IMR-90 (cell line): ENCODE data around the gene TMEM107. TPM values are rescaled to one million over a fixed set of nuclear protein-coding genes. Genes with fewer than 3 reads are reported as not detected.

Source experiments
- ATAC-seq: fragments of 200-7000 bp; cut with Tn5 transposase; 2 replicates; pipeline ENCODE4 v1.9.1; 2020; ENCODE audit warnings: low read depth, mild to moderate bottlenecking, moderate library complexity
- BruUV-seq: library from RNA; stranded (reverse); fragments of 400-500 nt; replicated peaks from 2 replicates; lab custom pipeline; 2021; lab: Mats Ljungman, UMichigan
- CTCF ChIA-PET: fragments of 300-600 bp; formaldehyde crosslinking; extraction: SDS; loops from one replicate; lab custom pipeline; 2021; ENCODE audit warnings: antibody characterized with exemption; lab: Yijun Ruan, JAX
- POLR2A ChIA-PET: fragments of 300-600 bp; sonication (Branson Sonifier 250); formaldehyde crosslinking; loops from one replicate; lab custom pipeline; 2022; ENCODE audit warnings: antibody characterized with exemption; ENCODE audit not compliant: unreplicated experiment; lab: Charles Lee
- DNase-seq: peaks from one replicate; pipeline ENCODE4 v3.0.0; 2013
- H2AFZ ChIP-seq: replicated peaks from 2 replicates; pipeline ENCODE3; 2013; ENCODE audit warnings: low read length, mild to moderate bottlenecking; ENCODE audit not compliant: poor library complexity
- H2AK5ac ChIP-seq: 2 replicates; pipeline ENCODE4 v1.6.1; 2013; ENCODE audit warnings: low read depth, low read length, inconsistent platforms
- H2AK9ac ChIP-seq: replicated peaks from 2 replicates; pipeline ENCODE3; 2013; ENCODE audit warnings: mild to moderate bottlenecking, low read depth, low read length, moderate library complexity; ENCODE audit not compliant: poor library complexity
- H2BK120ac ChIP-seq: 2 replicates; pipeline ENCODE4 v1.6.1; 2013; ENCODE audit warnings: low read depth, low read length, inconsistent platforms
- H2BK15ac ChIP-seq: 3 replicates; pipeline ENCODE4 v1.6.1; 2013; ENCODE audit warnings: low read depth, low read length, inconsistent platforms
- H2BK20ac ChIP-seq: 2 replicates; pipeline ENCODE4 v1.6.1; 2013; ENCODE audit warnings: low read depth, mild to moderate bottlenecking, inconsistent platforms, low read length, moderate library complexity
- H2BK5ac ChIP-seq: 2 replicates; pipeline ENCODE4 v1.6.1; 2013; ENCODE audit warnings: mild to moderate bottlenecking, low read depth, low read length, inconsistent platforms; ENCODE audit not compliant: poor library complexity, severe bottlenecking
- H3K14ac ChIP-seq: replicated peaks from 2 replicates; pipeline ENCODE4 v1.6.1; 2013; ENCODE audit warnings: low read depth, low read length, inconsistent platforms
- H3K18ac ChIP-seq: 2 replicates; pipeline ENCODE4 v1.6.1; 2013; ENCODE audit warnings: low read depth, low read length, control low read depth
- H3K23ac ChIP-seq: 2 replicates; pipeline ENCODE4 v1.6.1; 2013; ENCODE audit warnings: low read depth, low read length, inconsistent platforms
- H3K27ac ChIP-seq: 2 replicates; pipeline ENCODE4 v1.5.1; 2013; ENCODE audit warnings: mild to moderate bottlenecking, control low read depth, low read length; ENCODE audit not compliant: insufficient read depth
- H3K27me3 ChIP-seq: 2 replicates; pipeline ENCODE4 v1.6.1; 2013; ENCODE audit warnings: low read length; ENCODE audit not compliant: control insufficient read depth, insufficient read depth
- H3K36me3 ChIP-seq: 2 replicates; pipeline ENCODE4 v1.6.1; 2013; ENCODE audit warnings: low read length, mixed read lengths; ENCODE audit not compliant: control insufficient read depth, insufficient read depth
- H3K4ac ChIP-seq: 2 replicates; pipeline ENCODE4 v1.6.1; 2013; ENCODE audit warnings: low read depth, low read length, inconsistent platforms
- H3K4me1 ChIP-seq: 2 replicates; pipeline ENCODE4 v1.6.1; 2013; ENCODE audit warnings: low read length, mixed read lengths; ENCODE audit not compliant: control insufficient read depth, insufficient read depth
- H3K4me2 ChIP-seq: 2 replicates; pipeline ENCODE4 v1.6.1; 2013; ENCODE audit warnings: low read depth, mild to moderate bottlenecking, control low read depth, low read length, moderate library complexity
- H3K4me3 ChIP-seq: 2 replicates; pipeline ENCODE4 v1.5.1; 2013; ENCODE audit warnings: low read depth, mild to moderate bottlenecking, control low read depth, low read length, moderate library complexity; ENCODE audit not compliant: insufficient read depth
- H3K56ac ChIP-seq: 2 replicates; pipeline ENCODE4 v1.6.1; 2013; ENCODE audit warnings: low read length, inconsistent platforms; ENCODE audit not compliant: insufficient read depth; ENCODE audit errors: extremely low read depth
- H3K79me1 ChIP-seq, 2 experiments: 2 replicates each; pipeline ENCODE4 v1.6.1; 2013; ENCODE audit warnings: low read length in 2 of 2, inconsistent platforms in 1 of 2, low read depth in 1 of 2
- H3K9ac ChIP-seq: 2 replicates; pipeline ENCODE4 v1.6.1; 2013; ENCODE audit warnings: low read depth, low read length, control low read depth
- H3K9me1 ChIP-seq: 2 replicates; pipeline ENCODE4 v1.6.1; 2013; ENCODE audit warnings: low read length, inconsistent platforms; ENCODE audit not compliant: insufficient read depth
- H3K9me3 ChIP-seq: 2 replicates; pipeline ENCODE4 v1.6.1; 2013; ENCODE audit warnings: low read length; ENCODE audit not compliant: control insufficient read depth, insufficient read depth
- H4K20me1 ChIP-seq: 2 replicates; pipeline ENCODE4 v1.6.1; 2013; ENCODE audit warnings: low read length, inconsistent platforms; ENCODE audit not compliant: insufficient read depth
- H4K5ac ChIP-seq: 2 replicates; pipeline ENCODE4 v1.6.1; 2013; ENCODE audit warnings: mild to moderate bottlenecking, low read depth, low read length, control low read depth
- H4K8ac ChIP-seq, 2 experiments: 2 replicates each; pipeline ENCODE4 v1.6.1; 2013; ENCODE audit warnings: low read depth in 2 of 2, low read length in 2 of 2, control low read depth in 1 of 2, inconsistent platforms in 1 of 2
- H4K91ac ChIP-seq: 2 replicates; pipeline ENCODE4 v1.6.1; 2013; ENCODE audit warnings: low read depth, low read length, inconsistent platforms; ENCODE audit not compliant: insufficient read depth
- BHLHE40 ChIP-seq: fragments of 150-350 bp; IDR thresholded peaks from 2 replicates; pipeline ENCODE4 v1.6.1; 2016; ENCODE audit warnings: mild to moderate bottlenecking, low read depth, low read length
- FOS ChIP-seq: fragments of 150-350 bp; IDR thresholded peaks from 2 replicates; pipeline ENCODE4 v1.6.1; 2016; ENCODE audit warnings: low read depth, low read length
- MAFK ChIP-seq: IDR thresholded peaks from 2 replicates; pipeline ENCODE4 v1.6.1; 2012; ENCODE audit warnings: low read depth, low read length, improper control_type of control experiment
- MXI1 ChIP-seq: IDR thresholded peaks from 2 replicates; pipeline ENCODE4 v1.6.1; 2012; ENCODE audit warnings: low read depth, mild to moderate bottlenecking, low read length, moderate library complexity, borderline replicate concordance
- NFE2L2 ChIP-seq: fragments of 150-350 bp; IDR thresholded peaks from 2 replicates; pipeline ENCODE4 v1.6.1; 2016; ENCODE audit warnings: low read depth, mild to moderate bottlenecking, low read length
- RAD21 ChIP-seq: IDR thresholded peaks from 2 replicates; pipeline ENCODE4 v1.6.1; 2012; ENCODE audit warnings: low read length, improper control_type of control experiment
- RCOR1 ChIP-seq: IDR thresholded peaks from 2 replicates; pipeline ENCODE4 v1.6.1; 2012; ENCODE audit warnings: mild to moderate bottlenecking, low read length, improper control_type of control experiment; ENCODE audit not compliant: insufficient replicate concordance
- WGBS, 2 experiments: methylation state at CpG; one replicate each; pipeline versions ENCODE4 v1.1.5 to v1.1.7; 2013; ENCODE audit warnings: missing lambda C conversion rate in 2 of 2; ENCODE audit not compliant: insufficient read length in 1 of 2; ENCODE audit errors: extremely low coverage in 2 of 2; 5-methylcytosine and 5-hydroxymethylcytosine counted together
- dilution Hi-C: fragments of 300-500 bp; cut with HindIII; formaldehyde crosslinking; loops from one replicate; pipeline ENCODE4 v1.14.3; 2018; ENCODE audit warnings: low sequenced_read_pairs; ENCODE audit not compliant: unreplicated experiment
- in situ Hi-C: fragments of 300-500 bp; cut with MboI; formaldehyde crosslinking; loops from 3 replicates; pipeline ENCODE4 v1.14.3; 2019; ENCODE audit warnings: low sequenced_read_pairs, inconsistent platforms, mixed read lengths
- intact Hi-C: fragments of 100-400 bp; cut with micrococcal nuclease; formaldehyde crosslinking; loops from 2 replicates; pipeline ENCODE4 v1.10.0; 2022
- polyA plus RNA-seq, 3 experiments: library from polyadenylated mRNA; depleted of rRNA; stranded (reverse); fragments of >200 nt; gene quantifications; 2 replicates each; pipeline ENCODE4 v1.2.3, GENCODE V29; 2012; ENCODE audit warnings: low replicate concordance in 1 of 3
- total RNA-seq: library from RNA; depleted of rRNA; stranded (reverse); fragments of >200 nt; gene quantifications from 2 replicates; pipeline ENCODE4 v1.2.3, GENCODE V29; 2012

TMEM107 gene
- total and polyA plus RNA-seq, 2 of the 4 experiments (the other 2 are of a cell fraction), result 12.9 to 14.3 TPM

DNA sequence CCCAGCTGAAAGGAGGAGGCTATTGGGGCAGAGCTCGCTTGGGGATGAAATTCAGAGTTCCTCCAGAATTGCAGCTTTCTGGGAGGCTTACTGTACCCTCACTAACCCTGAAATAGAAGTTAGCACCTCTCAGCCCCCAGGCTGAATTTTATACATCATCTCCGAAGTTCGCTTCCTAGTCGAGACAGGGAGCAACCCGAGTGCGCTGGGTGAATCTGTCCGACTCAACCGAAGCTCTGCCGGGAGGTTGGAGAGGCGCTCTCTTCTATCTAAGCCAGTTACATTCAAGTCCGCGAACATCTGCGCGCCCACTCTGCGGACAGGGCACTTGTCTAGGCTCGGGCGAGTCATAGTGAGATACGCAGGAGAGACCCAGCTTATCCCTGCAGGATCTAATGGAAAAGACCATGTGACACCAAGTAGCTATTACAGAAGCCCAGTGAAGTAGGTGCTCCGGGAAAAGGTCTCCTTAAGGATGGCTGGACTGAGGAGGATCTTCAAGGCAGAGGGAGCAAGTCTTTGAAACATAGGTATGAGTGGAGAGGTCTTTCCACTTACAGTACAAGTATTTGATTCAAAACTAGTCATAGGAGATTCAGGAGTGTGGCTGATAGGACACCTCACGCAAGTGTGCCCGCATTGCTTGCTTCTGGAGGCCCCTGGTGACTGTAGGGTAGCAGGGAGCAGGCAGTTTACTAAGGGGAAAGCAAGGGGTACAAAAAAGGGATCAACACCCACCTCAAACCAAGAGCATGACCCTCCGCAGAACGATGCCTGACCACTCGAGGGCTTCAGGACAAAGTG lies 51.6 kb downstream of the TMEM107 start:
- Histone ChIP-seq H3K23ac (peak overlapping the region; percentile 70), H4K20me1 (peaks cover 15% of the 10 kb centered on the region), H2AK5ac (peak overlapping the region; percentile 30), H3K36me3 (no peaks in the 10 kb centered on the region), H4K91ac (no peak overlapping the region; the same call in 1 of the 2 replicates), H3K56ac (no peak overlapping the region), H2BK120ac (no peak overlapping the region), H2BK15ac (0 out of 3 replicates have a peak overlapping the region, but pooled peaks have one; percentile 7), H2BK5ac (no peak overlapping the region), H3K9ac (peak overlapping the region; percentile 10; the same call in 1 of the 2 replicates), H3K27ac (no peak overlapping the region), H3K4me1 (peaks cover 8% of the 10 kb centered on the region), H3K4me2 (peak overlapping the region; percentile 86), H3K79me1 (no peaks in the 10 kb centered on the region; a peak in 1 of 4 replicates), H2BK20ac (no peak overlapping the region), H3K4ac (no peak overlapping the region), H3K27me3 (no peaks in the 10 kb centered on the region), H3K14ac (peak overlapping the region; percentile 51), H2AK9ac (peak overlapping the region; percentile 68), H2AFZ (peak overlapping the region; percentile 88), H3K9me3 (no peaks in the 10 kb centered on the region), H4K5ac (no peak overlapping the region), H4K8ac (no peak overlapping the region; a peak in 2 of 4 replicates), H3K9me1 (peaks cover 7% of the 10 kb centered on the region; the same call in 1 of the 2 replicates), H3K4me3 (peak overlapping the region; percentile 73), H3K18ac (no peak overlapping the region)
- CTCF ChIA-PET, result interaction anchor here (0.6 to 1.2 kb wide), 2 partner anchors 15 to 97 kb away, joined by 3 read pairs; no protein-coding TSS in a partner anchor
- in situ Hi-C loops, result loop anchor here (5.0 kb wide), 1 partner anchor 98 kb away; no protein-coding TSS in a partner anchor
- ATAC-seq, result no peak
- no TSS peak for BruUV-seq
- dilution Hi-C loops, result loop anchor here (25.0 kb wide), 1 partner anchor 113 kb away; the partner anchor contains the start of genes CTC1 and PFAS
- intact Hi-C loops, result loop anchor here (1.0 to 2.0 kb wide), 4 partner anchors 14 to 98 kb away; no protein-coding TSS in a partner anchor
- no peak for TF ChIP-seq FOS
- no peak for TF ChIP-seq RCOR1
- TF ChIP-seq MAFK, result no peak
- TF ChIP-seq RAD21, result no peak
- TF ChIP-seq NFE2L2, result no peak
- no peak for TF ChIP-seq BHLHE40
- no peak for TF ChIP-seq MXI1
- POLR2A ChIA-PET, result no interaction called here
- peak; percentile 36 for DNase-seq
- WGBS, 2 experiments, result 0% methylated on average over 9 of the region's 24 CpGs; no CpG with 5 or more reads in 1 of the 2 experiments
